H1 (cell line): ENCODE results near the gene WDR64. TPM values are rescaled to one million over a fixed set of nuclear protein-coding genes. Genes with fewer than 3 reads are reported as not detected.

Experiments used
- CEBPB ChIP-seq: IDR thresholded peaks from 2 replicates; pipeline ENCODE4 v1.6.1; 2012; ENCODE audit warnings: low read depth, low read length
- CHD7 ChIP-seq: fragments of 300-600 bp; sonication (generic); IDR thresholded peaks from 2 replicates; pipeline ENCODE4 v1.7.1; 2012; ENCODE audit warnings: low read length, moderate library complexity, mild to moderate bottlenecking, inconsistent platforms; ENCODE audit not compliant: insufficient replicate concordance
- FOSL1 ChIP-seq: IDR thresholded peaks from 2 replicates; pipeline ENCODE4 v1.6.1; 2011; ENCODE audit warnings: mild to moderate bottlenecking, low read depth, low read length, moderate library complexity; ENCODE audit not compliant: insufficient read depth
- GTF2F1 ChIP-seq: IDR thresholded peaks from 2 replicates; pipeline ENCODE4 v1.6.1; 2012; ENCODE audit warnings: low read depth, low read length, improper control_type of control experiment, borderline replicate concordance
- JUND ChIP-seq: IDR thresholded peaks from 2 replicates; pipeline ENCODE4 v1.6.1; 2011; ENCODE audit warnings: mild to moderate bottlenecking, improper control_type of control experiment, low read length
- NANOG ChIP-seq: IDR thresholded peaks from 2 replicates; pipeline ENCODE4 v1.6.1; 2011; ENCODE audit warnings: low read length, low read depth, mild to moderate bottlenecking, inconsistent platforms; ENCODE audit not compliant: insufficient read depth, poor library complexity, severe bottlenecking
- SAP30 ChIP-seq: fragments of 300-600 bp; sonication (generic); IDR thresholded peaks from 2 replicates; pipeline ENCODE4 v1.7.1; 2012; ENCODE audit warnings: low read length, moderate library complexity, mild to moderate bottlenecking, inconsistent platforms; ENCODE audit not compliant: insufficient read depth, insufficient replicate concordance
- SP2 ChIP-seq: IDR thresholded peaks from 2 replicates; pipeline ENCODE4 v1.6.1; 2012; ENCODE audit warnings: mild to moderate bottlenecking, low read length, inconsistent platforms
- TAF7 ChIP-seq: optimal IDR thresholded peaks from 2 replicates; pipeline ENCODE3; 2011; ENCODE audit warnings: low read depth, mild to moderate bottlenecking, inconsistent platforms, low read length, moderate library complexity, borderline replicate concordance
- polyA plus RNA-seq, 7 experiments: library from polyadenylated mRNA; depleted of rRNA in 3 of 7; stranded (reverse) in 5 of 7; unstranded in 2 of 7; fragments of >200 nt in 5 of 7; fragments of 200-250 nt in 2 of 7; gene quantifications; 1 replicate in 5 of 7; 2 replicates in 1 of 7; 4 replicates in 1 of 7; pipeline versions ENCODE4 v1.2.1 to v1.2.3, GENCODE V29; 2011 to 2013; ENCODE audit warnings: missing spikeins in 2 of 7, mixed read lengths in 2 of 7
- total RNA-seq: library from RNA; stranded (reverse); fragmentation: NEBNext Ultra II Directional; extraction: Animal tissue kit (Norgen Biotek cat#: 25700); gene quantifications from 2 replicates; pipeline ENCODE4 v1.2.1, GENCODE V29; 2021

The WDR64 gene
- total and polyA plus RNA-seq, 2 of the 8 experiments (the other 6 are each of a cell fraction or from before 2014, with no cell fraction given): 0.02 TPM; not detected in 1

- TF ChIP-seq CHD7 (no peak), SP2 (no peak), SAP30 (no peak), CEBPB (no peak), NANOG (no peak), TAF7 (no peak), FOSL1 (no peak), GTF2F1 (no peak), JUND (no peak)
Measured at GRCh38 chr1:241813768-241814320, 161.8 kb downstream of the WDR64 start (continued).
